Tibial nerve (tissue), 4 donors: ENCODE results near the gene GPR6. TPM values are rescaled to one million over a fixed set of nuclear protein-coding genes. Genes with fewer than 3 reads are reported as not detected.

Experiments
- DNase-seq, 2 donors: peaks; one replicate each; pipeline ENCODE4 v3.0.0-alpha.2; 2019; ENCODE audit warnings: low spot score in 2 of 2
- H3K27ac ChIP-seq, 4 donors: fragments of 200-600 bp; sonication (generic) in 3 of 4; one replicate each; pipeline ENCODE4 v1.5.1; 2017 to 2019; ENCODE audit warnings: mild to moderate bottlenecking in 1 of 4
- H3K27me3 ChIP-seq, 2 donors: fragments of 200-600 bp; sonication (generic) in 1 of 2; one replicate each; pipeline versions ENCODE4 v1.5.1 to v1.6.0; 2017 to 2019
- H3K36me3 ChIP-seq, 3 donors: fragments of 200-600 bp; sonication (generic); one replicate each; pipeline ENCODE4 v1.5.1; 2018 to 2019
- H3K4me1 ChIP-seq, 4 donors: fragments of 200-600 bp; sonication (generic) in 3 of 4; one replicate each; pipeline ENCODE4 v1.5.1; 2017 to 2019
- H3K4me3 ChIP-seq, 4 donors: fragments of 200-600 bp; sonication (generic) in 3 of 4; one replicate each; pipeline ENCODE4 v1.5.1; 2017 to 2019; ENCODE audit warnings: mild to moderate bottlenecking in 1 of 4, moderate library complexity in 1 of 4
- H3K9me3 ChIP-seq, 4 donors: fragments of 200-600 bp; sonication (generic) in 3 of 4; one replicate each; pipeline ENCODE4 v1.5.1; 2017 to 2019
- CTCF ChIP-seq, 5 experiments: fragments of 200-600 bp in 3 of 5; fragments of 450-650 bp in 2 of 5; sonication (generic) in 3 of 5; IDR thresholded peaks; one replicate each; pipeline ENCODE4 v1.5.1; 2016 to 2019; ENCODE audit warnings: antibody characterized with exemption in 5 of 5, mild to moderate bottlenecking in 3 of 5, moderate library complexity in 2 of 5
- EP300 ChIP-seq, 2 donors: sonication (generic); formaldehyde crosslinking; IDR thresholded peaks; one replicate each; pipeline ENCODE4 v1.6.1; 2017; ENCODE audit warnings: antibody characterized with exemption in 2 of 2, mild to moderate bottlenecking in 1 of 2
- POLR2A ChIP-seq, 2 donors: fragments of 450-650 bp; IDR thresholded peaks; one replicate each; pipeline ENCODE4 v1.6.1; 2017; ENCODE audit warnings: antibody characterized with exemption in 2 of 2, mild to moderate bottlenecking in 2 of 2, moderate library complexity in 2 of 2
- WGBS, 2 donors: methylation state at CpG; one replicate each; pipeline ENCODE4 v1.1.5; 2018; 5-methylcytosine and 5-hydroxymethylcytosine counted together
- total RNA-seq, 4 donors: library from RNA; depleted of rRNA; stranded (reverse); fragments of >200 nt; gene quantifications; one replicate each; pipeline ENCODE4 v1.1.0, GENCODE V29; 2016

Gene GPR6
- total RNA-seq, 4 donors from 2014 or later: not detected

- no peak for DNase-seq
- WGBS, 2 donors: 34 to 41% methylated on average over 3 of the region's 3 CpGs
- Histone ChIP-seq H3K27me3 (no peaks in the 10 kb centered on the region), H3K9me3 (no peaks in the 10 kb centered on the region), H3K36me3 (no peaks in the 10 kb centered on the region), H3K4me1 (no peaks in the 10 kb centered on the region), H3K27ac (no peak overlapping the region), H3K4me3 (no peak overlapping the region)
- no peak for TF ChIP-seq CTCF (IDR thresholded peaks at IDR 0.05)
- TF ChIP-seq EP300 (IDR thresholded peaks at IDR 0.05): no peak
- TF ChIP-seq POLR2A (IDR thresholded peaks at IDR 0.05): no peak
Measured at GRCh38 chr6:109998159-109998785, 20.2 kb downstream of the GPR6 start.

GRCh38 chr6:109999740-110000139 lies 21.6 kb downstream of the GPR6 start:
- Histone ChIP-seq H3K27ac (no peak overlapping the region), H3K4me3 (no peak overlapping the region), H3K4me1 (no peaks in the 10 kb centered on the region), H3K9me3 (no peaks in the 10 kb centered on the region), H3K36me3 (no peaks in the 10 kb centered on the region), H3K27me3 (no peaks in the 10 kb centered on the region)
- 86 to 92% methylated on average over 3 of the region's 3 CpGs for WGBS, 2 donors
- no peak for DNase-seq
- TF ChIP-seq POLR2A (IDR thresholded peaks at IDR 0.05): no peak
- TF ChIP-seq EP300 (IDR thresholded peaks at IDR 0.05): no peak
- TF ChIP-seq CTCF (IDR thresholded peaks at IDR 0.05): no peak

GRCh38 chr6:110002676-110003075 lies 24.6 kb downstream of the GPR6 start:
- DNase-seq: no peak
- Histone ChIP-seq H3K9me3 (no peaks in the 10 kb centered on the region), H3K27me3 (no peaks in the 10 kb centered on the region), H3K27ac (no peak overlapping the region), H3K4me3 (no peak overlapping the region), H3K4me1 (no peaks in the 10 kb centered on the region), H3K36me3 (no peaks in the 10 kb centered on the region)
- WGBS, 2 donors: 68 to 76% methylated on average over 5 of the region's 5 CpGs
- TF ChIP-seq POLR2A (IDR thresholded peaks at IDR 0.05): no peak

GRCh38 chr6:110013386-110013785 lies 35.3 kb downstream of the GPR6 start:
- TF ChIP-seq CTCF (IDR thresholded peaks at IDR 0.05) (no peak), EP300 (IDR thresholded peaks at IDR 0.05) (no peak), POLR2A (IDR thresholded peaks at IDR 0.05) (no peak)
- Histone ChIP-seq H3K27me3 (no peaks in the 10 kb centered on the region), H3K9me3 (no peaks in the 10 kb centered on the region), H3K27ac (no peak overlapping the region), H3K36me3 (no peaks in the 10 kb centered on the region), H3K4me1 (no peaks in the 10 kb centered on the region), H3K4me3 (no peak overlapping the region)
- no peak for DNase-seq
- 69 to 76% methylated on average over 6 of the region's 6 CpGs for WGBS, 2 donors

- Histone ChIP-seq H3K27me3 (no peaks in the 10 kb centered on the region), H3K4me1 (no peaks in the 10 kb centered on the region), H3K27ac (no peak overlapping the region), H3K9me3 (no peaks in the 10 kb centered on the region), H3K4me3 (no peak overlapping the region), H3K36me3 (no peaks in the 10 kb centered on the region)
- no peak for DNase-seq
- WGBS, 2 donors: 87 to 88% methylated on average over 9 of the region's 9 CpGs
- TF ChIP-seq POLR2A (IDR thresholded peaks at IDR 0.05) (no peak), CTCF (IDR thresholded peaks at IDR 0.05) (no peak), EP300 (IDR thresholded peaks at IDR 0.05) (no peak)
Measured at GRCh38 chr6:110015206-110015605, 37.1 kb downstream of the GPR6 start.

- H3K4me3 ChIP-seq: no peak overlapping the region
- TF ChIP-seq EP300 (IDR thresholded peaks at IDR 0.05) (no peak), CTCF (IDR thresholded peaks at IDR 0.05) (no peak), POLR2A (IDR thresholded peaks at IDR 0.05) (no peak)
- H3K36me3 ChIP-seq: no peaks in the 10 kb centered on the region
- no peaks in the 10 kb centered on the region for H3K4me1 ChIP-seq
- DNase-seq: no peak
- H3K27ac ChIP-seq: no peak overlapping the region
- no peaks in the 10 kb centered on the region for H3K9me3 ChIP-seq
- WGBS, 2 donors: 72 to 89% methylated on average over 6 of the region's 6 CpGs
- H3K27me3 ChIP-seq: no peaks in the 10 kb centered on the region
Measured at GRCh38 chr6:110017306-110017705, 39.2 kb downstream of the GPR6 start.
